ENCODE measurements around the gene VPS25.
"Not testable (repeated sequence)": the region's sequence is repeated elsewhere in the genome, so short reads cannot be mapped to it uniquely, and the experiment has no call there.

The VPS25 gene

DNA sequence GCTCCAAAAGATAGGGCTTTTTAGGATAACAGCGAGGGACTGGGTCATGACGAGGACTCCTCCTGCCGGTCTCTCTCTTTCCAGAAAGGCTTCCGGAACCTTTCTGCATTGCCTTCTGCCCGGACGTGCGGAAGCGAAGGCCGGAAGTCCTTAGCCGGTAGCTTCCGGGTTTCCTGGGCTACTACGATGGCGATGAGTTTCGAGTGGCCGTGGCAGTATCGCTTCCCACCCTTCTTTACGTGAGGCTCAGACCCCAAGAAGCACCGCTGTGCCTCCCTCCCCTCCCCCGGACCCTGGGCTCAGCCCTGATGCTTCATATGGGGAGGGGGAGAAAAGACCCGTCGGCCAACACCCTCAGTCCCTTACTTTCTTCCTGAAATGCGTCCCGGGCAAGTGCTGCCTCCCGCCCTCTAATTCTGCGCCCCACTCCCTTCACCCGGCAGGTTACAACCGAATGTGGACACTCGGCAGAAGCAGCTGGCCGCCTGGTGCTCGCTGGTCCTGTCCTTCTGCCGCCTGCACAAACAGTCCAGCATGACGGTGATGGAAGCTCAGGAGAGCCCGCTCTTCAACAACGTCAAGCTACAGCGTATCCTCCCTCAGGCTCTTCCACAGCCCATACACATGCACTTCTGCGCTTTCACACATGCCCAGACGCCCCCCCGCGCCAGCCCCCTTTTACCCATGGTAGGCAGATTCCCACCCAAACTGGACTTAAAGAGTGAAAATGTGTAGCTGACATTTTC is at the start of gene VPS25:
VPS25 (plus strand) TSS at position 160 of the 746 bp plus-strand sequence; CDS start at position 187, 27 bp downstream.
- DNase-seq (ENCODE audit: low read depth) = peak; percentile 60
- TF ChIP-seq, protein P1, sequence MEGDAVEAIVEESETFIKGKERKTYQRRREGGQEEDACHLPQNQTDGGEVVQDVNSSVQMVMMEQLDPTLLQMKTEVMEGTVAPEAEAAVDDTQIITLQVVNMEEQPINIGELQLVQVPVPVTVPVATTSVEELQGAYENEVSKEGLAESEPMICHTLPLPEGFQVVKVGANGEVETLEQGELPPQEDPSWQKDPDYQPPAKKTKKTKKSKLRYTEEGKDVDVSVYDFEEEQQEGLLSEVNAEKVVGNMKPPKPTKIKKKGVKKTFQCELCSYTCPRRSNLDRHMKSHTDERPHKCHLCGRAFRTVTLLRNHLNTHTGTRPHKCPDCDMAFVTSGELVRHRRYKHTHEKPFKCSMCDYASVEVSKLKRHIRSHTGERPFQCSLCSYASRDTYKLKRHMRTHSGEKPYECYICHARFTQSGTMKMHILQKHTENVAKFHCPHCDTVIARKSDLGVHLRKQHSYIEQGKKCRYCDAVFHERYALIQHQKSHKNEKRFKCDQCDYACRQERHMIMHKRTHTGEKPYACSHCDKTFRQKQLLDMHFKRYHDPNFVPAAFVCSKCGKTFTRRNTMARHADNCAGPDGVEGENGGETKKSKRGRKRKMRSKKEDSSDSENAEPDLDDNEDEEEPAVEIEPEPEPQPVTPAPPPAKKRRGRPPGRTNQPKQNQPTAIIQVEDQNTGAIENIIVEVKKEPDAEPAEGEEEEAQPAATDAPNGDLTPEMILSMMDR (IDR thresholded peaks at IDR 0.05; ENCODE audit: low read depth, low read length, missing control alignments) = no peak
- peak within 1 kb of the TSS; percentile 93 for H3K4me3 ChIP-seq (ENCODE audit: low read depth, low read length)

DNA sequence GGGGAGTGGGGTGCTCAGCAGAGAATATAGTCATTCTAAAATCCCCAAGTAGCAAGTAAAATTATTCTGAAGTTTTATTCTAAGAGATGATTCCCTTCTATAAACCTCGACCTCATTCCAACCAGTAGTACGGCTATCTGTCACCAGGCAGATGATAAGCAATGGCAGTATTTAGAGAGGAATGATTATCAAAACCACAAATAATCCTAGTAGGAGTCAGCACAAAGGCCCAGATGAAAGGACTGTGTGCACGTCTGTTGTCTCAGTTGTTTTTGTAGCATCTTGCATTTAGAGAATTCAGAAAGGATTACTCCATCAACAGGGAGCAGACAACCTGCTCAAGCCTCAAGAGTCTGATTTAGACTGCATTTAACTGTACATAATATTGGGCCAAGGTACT is 49.6 kb upstream of the VPS25 start:
- TF ChIP-seq, protein P1 (IDR thresholded peaks at IDR 0.05; ENCODE audit: low read depth, low read length, missing control alignments) = no peak
- DNase-seq (ENCODE audit: low read depth) = no peak
- no peak overlapping the region for H3K4me3 ChIP-seq (ENCODE audit: low read depth, low read length)

DNA sequence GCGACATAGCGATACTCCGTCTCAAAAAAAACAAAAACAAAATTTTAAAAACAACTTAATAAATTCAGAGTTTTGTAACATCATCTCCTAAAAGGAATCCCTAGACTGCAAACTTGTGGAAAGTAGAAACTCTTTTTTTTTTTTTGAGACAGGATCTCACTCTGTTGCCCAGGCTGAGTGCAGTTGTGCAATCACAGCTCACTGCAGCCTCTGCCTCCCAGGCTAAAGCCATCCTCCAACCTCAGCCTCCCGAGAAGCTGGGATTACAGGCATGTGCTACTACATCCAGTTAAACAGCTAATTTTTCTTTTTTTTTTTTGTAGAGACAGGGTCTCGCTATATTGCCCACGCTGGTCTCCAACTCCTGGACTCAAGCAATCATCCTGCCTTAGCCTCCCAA is 48.1 kb upstream of the VPS25 start:
- TF ChIP-seq, protein P1 (IDR thresholded peaks at IDR 0.05; ENCODE audit: low read depth, low read length, missing control alignments) = no peak

GRCh38 chr17:42740699-42741098 is 32.5 kb upstream of the VPS25 start:
- DNase-seq (ENCODE audit: low read depth) = no peak
- TF ChIP-seq, protein P1 (IDR thresholded peaks at IDR 0.05; ENCODE audit: low read depth, low read length, missing control alignments) = no peak
- no peak overlapping the region for H3K4me3 ChIP-seq (ENCODE audit: low read depth, low read length)

More for the DNA sequence above, 48.1 kb upstream of the VPS25 start:
- DNase-seq (ENCODE audit: low read depth) = no peak
- no peak overlapping the region for H3K4me3 ChIP-seq (ENCODE audit: low read depth, low read length)

GRCh38 chr17:42742916-42743315 is 30.3 kb upstream of the VPS25 start:
- H3K4me3 ChIP-seq (ENCODE audit: low read depth, low read length); DNase-seq (ENCODE audit: low read depth): not testable (repeated sequence)

DNA sequence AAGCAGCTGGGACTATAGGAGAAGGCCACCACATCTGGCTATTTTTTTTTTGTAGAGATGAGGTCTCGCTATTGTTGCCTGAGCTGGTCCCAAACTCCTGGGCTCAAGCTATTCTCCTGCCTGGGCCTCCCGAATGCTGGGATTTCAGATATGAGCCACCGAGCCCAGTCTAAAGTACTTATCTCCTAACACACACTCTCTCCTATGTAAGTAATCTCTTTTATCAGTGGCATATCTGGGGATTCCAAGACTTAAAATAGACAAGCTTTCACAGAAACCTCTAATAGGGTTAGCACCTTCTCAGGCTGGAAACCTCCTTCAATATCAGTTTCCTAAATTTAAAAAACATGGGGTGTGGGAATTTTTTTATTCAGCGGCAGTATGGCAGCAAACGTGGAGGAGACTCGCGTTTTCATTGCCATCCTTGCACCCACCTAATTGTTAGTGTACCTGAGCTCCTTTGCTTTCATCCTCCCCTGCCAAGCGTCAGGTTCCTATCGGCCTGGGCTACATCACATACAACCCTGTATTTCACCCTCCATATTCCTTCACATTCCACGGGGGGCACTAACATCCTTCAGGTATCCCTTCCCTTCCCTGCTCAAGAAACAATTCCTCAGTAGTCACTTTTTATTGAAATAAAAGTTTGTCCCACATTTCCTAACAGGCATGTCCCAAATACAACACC is 29.5 kb upstream of the VPS25 start:
- H3K4me3 ChIP-seq (ENCODE audit: low read depth, low read length) = peak overlapping the region; percentile 78
- TF ChIP-seq, protein P1 (IDR thresholded peaks at IDR 0.05; ENCODE audit: low read depth, low read length, missing control alignments) = no peak
- no peak for DNase-seq (ENCODE audit: low read depth)

GRCh38 chr17:42744283-42744805 is 28.9 kb upstream of the VPS25 start:
- TF ChIP-seq, protein P1 (IDR thresholded peaks at IDR 0.05; ENCODE audit: low read depth, low read length, missing control alignments) = no peak
- DNase-seq (ENCODE audit: low read depth) = peak; percentile 40
- peak overlapping the region; percentile 78 for H3K4me3 ChIP-seq (ENCODE audit: low read depth, low read length)
